H1 (cell line): ENCODE results near the gene THADA. TPM values are rescaled to one million over a fixed set of nuclear protein-coding genes. Genes with fewer than 3 reads are reported as not detected.

ENCODE experiments used
- CTCF ChIA-PET: fragments of 300-600 bp; sonication (Branson Sonifier 250); formaldehyde crosslinking; loops from one replicate; lab custom pipeline; 2021; ENCODE audit not compliant: partially characterized antibody; lab: Charles Lee
- POLR2A ChIA-PET: fragments of 300-600 bp; sonication (Branson Sonifier 250); formaldehyde crosslinking; loops from one replicate; lab custom pipeline; 2021; ENCODE audit warnings: inconsistent platforms; ENCODE audit not compliant: partially characterized antibody; lab: Charles Lee
- DNase-seq, 2 experiments: peaks; one replicate each; pipeline versions ENCODE4 v3.0.0 to v3.0.0-alpha.2; 2010 to 2022; ENCODE audit warnings: low spot score in 2 of 2, low read depth in 1 of 2, mixed read lengths in 1 of 2
- FAIRE-seq: peaks from 2 replicates; lab custom pipeline; 2011; peaks lifted over from hg19 to GRCh38; lab: Jason Lieb, UNC
- H2AFZ ChIP-seq: 2 replicates; pipeline ENCODE4 v1.8.1; 2012; ENCODE audit warnings: low read length, inconsistent platforms
- H2AK5ac ChIP-seq: 2 replicates; pipeline ENCODE4 v1.6.1; 2013; ENCODE audit warnings: low read depth, low read length
- H2BK120ac ChIP-seq: replicated peaks from 2 replicates; pipeline ENCODE3; 2013; ENCODE audit warnings: low read depth, low read length, inconsistent platforms
- H2BK12ac ChIP-seq: 2 replicates; pipeline ENCODE4 v1.6.1; 2013; ENCODE audit warnings: low read depth, low read length
- H2BK15ac ChIP-seq: 2 replicates; pipeline ENCODE4 v1.6.1; 2013; ENCODE audit warnings: low read length
- H2BK20ac ChIP-seq: 2 replicates; pipeline ENCODE4 v1.6.1; 2013; ENCODE audit warnings: low read length
- H2BK5ac ChIP-seq: 2 replicates; pipeline ENCODE4 v1.6.1; 2013; ENCODE audit warnings: low read depth, low read length
- H3K14ac ChIP-seq: 2 replicates; pipeline ENCODE4 v1.6.1; 2013; ENCODE audit warnings: inconsistent platforms; ENCODE audit not compliant: insufficient read length
- H3K18ac ChIP-seq: 2 replicates; pipeline ENCODE4 v1.6.1; 2013; ENCODE audit warnings: low read length; ENCODE audit errors: extremely low read depth
- H3K23ac ChIP-seq: 2 replicates; pipeline ENCODE4 v1.6.1; 2013; ENCODE audit warnings: inconsistent platforms; ENCODE audit not compliant: insufficient read length
- H3K23me2 ChIP-seq: 2 replicates; pipeline ENCODE4 v1.6.1; 2013; ENCODE audit warnings: low read depth, low read length
- H3K27ac ChIP-seq: 2 replicates; pipeline ENCODE4 v1.6.1; 2011; ENCODE audit warnings: low read depth, low read length, inconsistent platforms
- H3K27me3 ChIP-seq, 4 experiments: replicated peaks in 1 of 4; 1 replicate in 1 of 4; 2 replicates in 3 of 4; pipeline versions ENCODE4 v1.6.1 to v1.8.1; 2011 to 2013; ENCODE audit warnings: low read length in 3 of 4, mild to moderate bottlenecking in 3 of 4, inconsistent platforms in 2 of 4, mixed read lengths in 2 of 4, moderate library complexity in 1 of 4; ENCODE audit not compliant: control insufficient read depth in 3 of 4, insufficient read depth in 3 of 4; ENCODE audit errors: extremely low read depth in 1 of 4
- H3K36me3 ChIP-seq, 4 experiments: 2 replicates each; pipeline versions ENCODE4 v1.6.1 to v1.8.1; 2011 to 2013; ENCODE audit warnings: mild to moderate bottlenecking in 4 of 4, low read length in 3 of 4, moderate library complexity in 2 of 4, control low read depth in 1 of 4, inconsistent platforms in 1 of 4; ENCODE audit not compliant: insufficient read depth in 4 of 4, control insufficient read depth in 2 of 4
- H3K4ac ChIP-seq: replicated peaks from 2 replicates; pipeline ENCODE3; 2013; ENCODE audit warnings: low read length, low read depth, mixed read lengths, inconsistent platforms; ENCODE audit not compliant: insufficient read length
- H3K4me1 ChIP-seq, 4 experiments: replicated peaks in 1 of 4; 1 replicate in 1 of 4; 2 replicates in 3 of 4; pipeline versions ENCODE4 v1.6.1 to v1.8.1; 2011 to 2013; ENCODE audit warnings: low read length in 3 of 4, inconsistent platforms in 2 of 4, mixed read lengths in 1 of 4; ENCODE audit not compliant: insufficient read depth in 4 of 4, control insufficient read depth in 3 of 4
- H3K4me2 ChIP-seq, 2 experiments: 2 replicates each; pipeline versions ENCODE4 v1.6.1 to v1.8.1; 2011 to 2013; ENCODE audit warnings: low read depth in 2 of 2, low read length in 2 of 2, control low read depth in 1 of 2, inconsistent platforms in 1 of 2, mild to moderate bottlenecking in 1 of 2; ENCODE audit not compliant: insufficient read depth in 1 of 2
- H3K4me3 ChIP-seq, 4 experiments: fragments of 200-600, 300-600 bp in 1 of 4; sonication (generic), shearing (Covaris generic), sonication (Bioruptor Twin) in 1 of 4; 2 replicates each; pipeline versions ENCODE4 v1.5.1 to v1.8.1; 2011 to 2016; ENCODE audit warnings: low read length in 4 of 4, low read depth in 3 of 4, control low read depth in 2 of 4, inconsistent platforms in 2 of 4, mild to moderate bottlenecking in 2 of 4, mixed read lengths in 1 of 4, moderate library complexity in 1 of 4; ENCODE audit not compliant: insufficient read depth in 2 of 4; ENCODE audit errors: extremely low read depth in 1 of 4
- H3K56ac ChIP-seq: replicated peaks from 2 replicates; pipeline ENCODE3; 2013; ENCODE audit warnings: low read depth, mild to moderate bottlenecking, mixed read lengths, low read length, inconsistent platforms; ENCODE audit not compliant: insufficient read length
- H3K79me1 ChIP-seq: 2 replicates; pipeline ENCODE4 v1.6.1; 2013; ENCODE audit warnings: low read depth, low read length, control low read depth
- H3K79me2 ChIP-seq, 2 experiments: 2 replicates each; pipeline versions ENCODE4 v1.6.1 to v1.8.1; 2012 to 2013; ENCODE audit warnings: low read length in 2 of 2, mild to moderate bottlenecking in 2 of 2, inconsistent platforms in 1 of 2; ENCODE audit not compliant: insufficient read depth in 2 of 2, control insufficient read depth in 1 of 2
- H3K9ac ChIP-seq, 4 experiments: replicated peaks in 1 of 4; 1 replicate in 1 of 4; 2 replicates in 3 of 4; pipeline versions ENCODE4 v1.6.1 to v1.8.1; 2011 to 2013; ENCODE audit warnings: low read depth in 3 of 4, low read length in 3 of 4, control low read depth in 2 of 4, mild to moderate bottlenecking in 2 of 4, moderate library complexity in 2 of 4, inconsistent platforms in 1 of 4; ENCODE audit errors: extremely low read depth in 1 of 4
- H3K9me3 ChIP-seq, 2 experiments: 2 replicates each; pipeline versions ENCODE4 v1.6.1 to v1.8.1; 2012 to 2013; ENCODE audit warnings: mild to moderate bottlenecking in 2 of 2, moderate library complexity in 2 of 2, control low read depth in 1 of 2, inconsistent platforms in 1 of 2, low read depth in 1 of 2, low read length in 1 of 2, mixed read lengths in 1 of 2; ENCODE audit not compliant: insufficient read depth in 2 of 2
- H4K20me1 ChIP-seq, 2 experiments: replicated peaks in 1 of 2; 2 replicates each; pipeline versions ENCODE3 to v1.8.1; 2011 to 2013; ENCODE audit warnings: inconsistent platforms in 2 of 2, low read length in 2 of 2, mild to moderate bottlenecking in 1 of 2; ENCODE audit not compliant: insufficient read depth in 2 of 2, control insufficient read depth in 1 of 2
- H4K5ac ChIP-seq: 2 replicates; pipeline ENCODE4 v1.6.1; 2013; ENCODE audit warnings: low read length, low read depth, mixed read lengths, inconsistent platforms; ENCODE audit not compliant: insufficient read length
- H4K8ac ChIP-seq: 2 replicates; pipeline ENCODE4 v1.8.0; 2013; ENCODE audit warnings: mild to moderate bottlenecking, moderate library complexity, low read length, inconsistent platforms; ENCODE audit not compliant: insufficient read depth; ENCODE audit errors: extremely low read depth
- H4K91ac ChIP-seq: replicated peaks from 2 replicates; pipeline ENCODE3; 2013; ENCODE audit warnings: low read length, mixed read lengths, inconsistent platforms; ENCODE audit not compliant: insufficient read length
- CREB1 ChIP-seq: IDR thresholded peaks from 2 replicates; pipeline ENCODE4 v1.6.1; 2012; ENCODE audit warnings: inconsistent platforms
- CTCF ChIP-seq, 3 experiments: IDR thresholded peaks; 1 replicate in 2 of 3; 2 replicates in 1 of 3; pipeline versions ENCODE4 v1.5.1 to v1.6.1; 2011; ENCODE audit warnings: low read length in 3 of 3, mild to moderate bottlenecking in 3 of 3, inconsistent platforms in 2 of 3, low read depth in 1 of 3, moderate library complexity in 1 of 3; ENCODE audit not compliant: insufficient read depth in 1 of 3; ENCODE audit errors: control extremely low read depth in 1 of 3
- FOSL1 ChIP-seq: IDR thresholded peaks from 2 replicates; pipeline ENCODE4 v1.6.1; 2011; ENCODE audit warnings: mild to moderate bottlenecking, low read depth, low read length, moderate library complexity; ENCODE audit not compliant: insufficient read depth
- RAD21 ChIP-seq, 2 experiments: IDR thresholded peaks in 1 of 2; conservative IDR thresholded peaks in 1 of 2; 2 replicates each; pipeline ENCODE4 v1.6.1; 2011; ENCODE audit warnings: low read depth in 2 of 2, low read length in 2 of 2, improper control_type of control experiment in 1 of 2, inconsistent platforms in 1 of 2, mild to moderate bottlenecking in 1 of 2, moderate library complexity in 1 of 2
- WGBS, 2 experiments: shearing (Covaris generic) in 1 of 2; methylation state at CpG; one replicate each; pipeline versions ENCODE4 v1.1.6 to v1.1.7; 2013 to 2015; ENCODE audit warnings: low lambda C conversion rate in 2 of 2, mixed read lengths in 2 of 2, inconsistent platforms in 1 of 2, low coverage in 1 of 2, missing lambda C conversion rate in 1 of 2; ENCODE audit not compliant: insufficient replicate concordance in 2 of 2, insufficient coverage in 1 of 2, insufficient read length in 1 of 2; ENCODE audit errors: extremely low coverage in 1 of 2, missing lambda C conversion rate in 1 of 2; 5-methylcytosine and 5-hydroxymethylcytosine counted together
- polyA plus RNA-seq, 7 experiments: library from polyadenylated mRNA; depleted of rRNA in 3 of 7; stranded (reverse) in 5 of 7; unstranded in 2 of 7; fragments of >200 nt in 5 of 7; fragments of 200-250 nt in 2 of 7; gene quantifications; 1 replicate in 5 of 7; 2 replicates in 1 of 7; 4 replicates in 1 of 7; pipeline versions ENCODE4 v1.2.1 to v1.2.3, GENCODE V29; 2011 to 2013; ENCODE audit warnings: missing spikeins in 2 of 7, mixed read lengths in 2 of 7
- total RNA-seq: library from RNA; stranded (reverse); fragmentation: NEBNext Ultra II Directional; extraction: Animal tissue kit (Norgen Biotek cat#: 25700); gene quantifications from 2 replicates; pipeline ENCODE4 v1.2.1, GENCODE V29; 2021

The THADA gene
- total and polyA plus RNA-seq, 2 of the 8 experiments (the other 6 are each of a cell fraction or from before 2014, with no cell fraction given): 22.4 to 26.8 TPM

GRCh38 chr2:43611987-43612894 is 16.4 kb upstream of the THADA start:
- Histone ChIP-seq H3K4me1 (peaks cover 0 to 3% (median 0%) of the 10 kb centered on the region in 4 experiments; a peak in 1 of 7 replicates), H3K23ac (no peak overlapping the region), H3K14ac (no peak overlapping the region), H3K23me2 (no peaks in the 10 kb centered on the region), H4K91ac (no peak overlapping the region), H4K8ac (no peak overlapping the region), H3K9ac (no peak overlapping the region), H2BK5ac (no peak overlapping the region), H3K27ac (no peak overlapping the region), H2BK12ac (no peak overlapping the region), H2BK15ac (no peak overlapping the region), H3K79me2 (no peaks in the 10 kb centered on the region), H2BK120ac (no peak overlapping the region), H3K56ac (no peak overlapping the region), H3K4ac (no peak overlapping the region), H3K4me3 (no peak overlapping the region), H3K9me3 (no peaks in the 10 kb centered on the region), H2BK20ac (no peak overlapping the region), H3K79me1 (no peaks in the 10 kb centered on the region), H2AFZ (peak overlapping the region; percentile 30; the same call in 1 of the 2 replicates), H3K36me3 (no peaks in the 10 kb centered on the region), H2AK5ac (no peak overlapping the region), H3K18ac (no peak overlapping the region), H3K27me3 (no peaks in the 10 kb centered on the region), H3K4me2 (no peak overlapping the region), H4K5ac (no peak overlapping the region), H4K20me1 (no peaks in the 10 kb centered on the region)
- FAIRE-seq: peak; percentile 82
- WGBS, 2 experiments: 63% methylated on average over 11 of the region's 14 CpGs; no CpG with 5 or more reads in 1 of the 2 experiments
- ChIA-PET CTCF (interaction anchor here (0.9 to 5.6 kb wide), 15 partner anchors 11 to 266 kb away, joined by 3 to 46 read pairs (median 4); partner anchors contain the start of genes PLEKHH2 and THADA), POLR2A (interaction anchor here (1.4 kb wide), 1 partner anchor 16 kb away, joined by 3 read pairs; the partner anchor contains the start of gene THADA)
- peak in 1 of 2 experiments; percentile 84 for DNase-seq
- TF ChIP-seq RAD21 (IDR thresholded peaks at IDR 0.05 in 1 of 2, conservative IDR thresholded peaks at IDR 0.05 in 1 of 2; ENCODE audit: low read depth in 2 of 2, low read length in 2 of 2) (peak; percentile 77 to 83), CTCF (IDR thresholded peaks at IDR 0.05; ENCODE audit: control extremely low read depth in 1 of 3, insufficient read depth in 1 of 3, low read depth in 1 of 3, low read length in 3 of 3) (peak; percentile 73 to 91 (median 74)), FOSL1 (no peak), CREB1 (0 out of 2 replicates have a peak, but pooled peaks have one; percentile 26)
